Measurements from ENCODE around the gene COBL.

- TF ChIP-seq CTCF (IDR thresholded peaks at IDR 0.05; ENCODE audit: low read depth, low read length, poor library complexity, severe bottlenecking): no peak
- TF ChIP-seq EZH2phosphoT487 (IDR thresholded peaks at IDR 0.05; ENCODE audit: borderline replicate concordance, low read length): no peak
Observed at GRCh38 chr7:51317582-51317910, 937 bp upstream of the COBL start.
